Astrocyte of the spinal cord (primary cell): ENCODE results near the gene UBR2.
A peak's percentile ranks its signal among the peaks of the same experiment; 100 is the strongest.

Experiments
- DNase-seq: peaks from one replicate; pipeline ENCODE4 v3.0.0; 2011; ENCODE audit warnings: low read depth, low spot score
- H3K4me3 ChIP-seq: 2 replicates; pipeline ENCODE4 v1.5.1; 2011; ENCODE audit warnings: low read depth, mild to moderate bottlenecking, low read length, moderate library complexity
- CTCF ChIP-seq: IDR thresholded peaks from 2 replicates; pipeline ENCODE4 v1.5.1; 2012; ENCODE audit warnings: low read depth, mild to moderate bottlenecking, low read length, inconsistent platforms
- in situ Hi-C: cut with HindIII; loops from 2 replicates; pipeline ENCODE4 v1.10.0; 2017; ENCODE audit warnings: low sequenced_read_pairs

The UBR2 gene

GRCh38 chr6:42537536-42537935, 26.3 kb upstream of the UBR2 start:
- in situ Hi-C loops = no loop called here
- DNase-seq = no peak
- H3K4me3 ChIP-seq = no peak overlapping the region
- TF ChIP-seq CTCF = no peak

DNA sequence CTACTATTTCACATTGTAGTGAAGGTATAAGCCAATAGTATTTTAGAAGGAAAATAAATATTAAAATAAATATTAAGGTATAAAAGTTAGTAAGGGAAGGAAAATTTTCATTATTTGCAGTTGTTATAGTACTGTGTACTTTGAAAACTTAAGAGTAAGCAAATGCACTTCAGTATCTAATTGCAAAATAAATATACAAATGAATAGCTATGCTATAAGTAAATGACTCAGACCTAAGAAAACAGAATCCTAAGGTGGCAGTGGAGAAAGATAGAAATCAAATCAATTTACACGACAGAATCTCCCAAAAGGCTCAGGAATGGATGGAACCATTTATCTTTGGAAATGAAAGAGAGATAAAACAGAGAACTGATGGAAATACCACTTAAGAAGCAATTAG, 24.7 kb upstream of the UBR2 start:
- DNase-seq = no peak
- H3K4me3 ChIP-seq = no peak overlapping the region
- no peak for TF ChIP-seq CTCF
- in situ Hi-C loops = no loop called here

DNA sequence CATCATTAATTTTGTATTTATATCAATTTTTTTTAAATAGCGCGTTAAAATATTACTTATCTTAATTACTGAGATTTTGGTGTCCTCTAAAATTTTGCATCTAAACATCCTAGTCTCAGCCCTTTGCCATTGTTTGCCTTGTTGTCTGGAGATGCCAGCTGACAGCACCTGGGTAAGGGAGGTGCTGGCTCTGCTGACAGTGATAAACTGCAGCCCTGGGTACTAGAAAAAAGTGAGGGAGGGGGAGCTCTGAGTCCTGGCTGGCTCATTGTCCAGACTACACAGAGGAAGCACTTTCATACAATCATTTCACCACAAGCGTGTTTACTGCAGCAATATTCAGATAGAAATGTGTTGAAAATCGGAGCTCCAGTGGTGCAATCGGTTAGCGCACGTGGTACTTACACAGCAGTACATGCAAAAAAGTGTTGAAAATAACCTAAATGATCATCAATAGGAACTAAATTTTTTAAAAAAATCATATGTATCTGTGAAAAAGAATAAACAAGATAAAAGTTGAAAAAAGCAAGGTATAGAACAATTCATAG, 18.5 kb upstream of the UBR2 start:
- in situ Hi-C loops = no loop called here
- no peak overlapping the region for H3K4me3 ChIP-seq
- DNase-seq = no peak
- TF ChIP-seq CTCF = no peak

DNA sequence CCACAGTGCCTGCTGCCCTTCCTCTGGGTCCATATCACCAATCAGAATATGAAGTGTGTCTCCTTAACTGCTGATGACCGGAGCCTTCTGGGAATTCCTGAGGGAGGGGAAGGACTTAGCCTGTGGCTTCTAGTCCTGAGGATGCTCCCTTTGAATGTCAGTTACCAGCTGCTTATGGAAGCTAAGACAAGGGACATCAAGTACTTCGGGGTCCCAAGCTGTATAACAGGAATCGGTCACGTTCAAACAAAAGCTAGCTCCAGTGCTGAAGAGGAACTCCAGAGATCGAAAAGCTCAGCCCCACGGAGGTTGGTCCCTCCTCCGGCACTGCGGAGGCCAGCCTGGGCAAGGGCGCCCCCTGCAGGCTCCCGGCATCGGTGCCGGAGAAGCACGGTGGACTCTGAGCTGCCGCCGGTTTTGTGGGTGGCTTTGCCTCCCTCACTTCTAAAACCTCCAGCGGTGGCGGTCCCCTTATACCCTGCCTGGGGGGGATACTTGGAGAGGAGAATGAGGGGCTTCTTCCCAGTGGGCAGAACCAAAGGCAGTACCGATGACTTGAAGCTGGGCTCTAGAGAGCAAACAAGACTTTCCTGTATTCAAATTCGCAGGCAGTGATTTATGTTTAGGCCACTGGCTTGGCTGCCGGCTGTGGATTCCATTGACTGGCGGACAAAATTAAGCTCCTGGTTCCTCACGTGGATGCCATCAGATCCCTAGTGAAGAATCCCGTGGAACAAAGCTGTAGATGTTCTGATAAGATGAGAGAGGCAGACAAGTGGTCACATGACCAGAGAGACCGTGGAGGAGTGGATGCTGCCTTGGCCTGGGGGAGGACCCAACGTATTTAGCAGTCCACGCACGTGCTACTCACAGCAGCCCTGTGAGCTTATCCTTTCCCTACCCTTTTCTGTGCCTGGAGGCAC, 16.2 kb upstream of the UBR2 start:
- peak overlapping the region; percentile 56 for H3K4me3 ChIP-seq
- peak; percentile 100 for TF ChIP-seq CTCF
- in situ Hi-C loops = no loop called here
- peak; percentile 83 for DNase-seq

- TF ChIP-seq CTCF = no peak
- no peak for DNase-seq
- in situ Hi-C loops = no loop called here
- no peak overlapping the region for H3K4me3 ChIP-seq
Observed at GRCh38 chr6:42550277-42550676, 13.6 kb upstream of the UBR2 start.

- in situ Hi-C loops = no loop called here
- H3K4me3 ChIP-seq = no peak overlapping the region
- no peak for TF ChIP-seq CTCF
- DNase-seq = no peak
Observed at GRCh38 chr6:42551217-42551616, 12.6 kb upstream of the UBR2 start.
